ENCODE measurements around the gene HSPA1A.

HSPA1A gene

GRCh38 chr6:31815025-31815838, at the start of gene HSPA1A, which contains the start of gene HSPA1L:
HSPA1A (plus strand) TSS chr6:31815543; CDS start chr6:31815757, 214 bp downstream.
HSPA1L (minus strand) TSS chr6:31815283; CDS start chr6:31811972, 3,311 bp downstream.
- FAIRE-seq (no peak), DNase-seq (ENCODE audit: low spot score) (peak; percentile 73)

DNA sequence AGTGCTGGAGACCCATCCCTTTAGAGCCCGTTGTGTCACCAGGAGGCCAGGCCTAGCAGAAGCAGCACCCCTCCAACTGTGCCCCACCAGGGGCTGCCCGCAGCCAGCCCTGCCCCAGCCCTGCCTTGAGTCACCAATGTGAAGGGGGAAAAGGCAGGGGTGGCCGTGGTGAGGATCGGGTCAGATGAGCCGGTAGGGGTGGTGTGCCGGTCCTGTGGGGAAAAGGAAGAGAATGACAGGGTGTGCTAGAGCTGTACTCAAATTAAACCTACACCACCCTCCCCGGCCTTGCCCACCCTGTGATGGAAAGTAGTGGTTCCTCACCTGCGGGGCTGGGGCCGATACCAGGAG, 49.8 kb upstream of the HSPA1A start:
- FAIRE-seq (no peak), DNase-seq (ENCODE audit: low spot score) (no peak)

DNA sequence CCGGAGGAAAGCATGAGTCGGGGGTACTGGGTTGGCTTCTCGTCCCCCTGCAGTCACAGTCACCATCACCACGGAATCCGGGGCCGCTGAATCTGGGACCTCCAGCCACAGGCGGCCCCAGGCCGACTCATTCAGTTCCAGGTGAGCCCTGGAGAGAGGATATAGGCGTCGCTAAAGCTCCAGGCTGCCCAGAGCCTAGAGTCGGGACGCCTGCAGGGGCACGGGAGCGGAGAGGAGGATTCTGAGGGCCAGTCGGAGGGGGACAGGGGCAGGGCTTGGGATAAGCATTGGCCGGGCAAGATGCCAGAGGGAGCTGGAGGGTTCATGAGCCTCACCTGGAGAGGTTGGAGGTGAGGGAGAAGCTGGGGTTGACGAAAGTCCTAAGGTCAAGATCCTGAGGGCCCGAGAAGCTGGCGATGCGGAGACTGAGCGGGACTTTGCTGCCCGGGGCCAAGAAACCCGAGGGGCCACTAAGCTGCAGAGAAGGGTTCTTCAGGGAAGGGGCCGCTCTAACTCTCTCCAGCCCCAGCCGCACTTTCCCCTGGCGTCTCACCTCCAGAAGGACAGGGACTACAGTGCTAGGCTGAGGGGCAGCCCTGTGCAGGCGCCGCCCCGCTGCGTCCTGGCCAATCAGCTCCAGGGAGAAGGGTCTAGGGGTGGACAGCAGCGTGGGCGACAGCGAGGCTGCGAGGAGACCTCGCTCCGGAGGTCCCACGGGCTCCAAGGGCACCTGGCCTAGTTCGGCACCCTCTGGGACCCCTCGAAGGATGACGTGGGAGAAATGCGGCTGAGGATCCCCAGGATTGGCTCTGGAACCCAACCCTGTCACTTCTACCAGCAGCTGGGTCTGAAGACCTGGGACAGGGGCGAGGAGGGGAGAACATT, 49.2 kb upstream of the HSPA1A start:
- no peak for FAIRE-seq

GRCh38 chr6:31767096-31767645, 48.2 kb upstream of the HSPA1A start:
- DNase-seq (ENCODE audit: low spot score): no peak
- no peak for FAIRE-seq

More for the DNA sequence above, 49.2 kb upstream of the HSPA1A start:
- no peak for DNase-seq (ENCODE audit: low spot score)

GRCh38 chr6:31768363-31769257, 46.7 kb upstream of the HSPA1A start:
- DNase-seq (ENCODE audit: low spot score) (no peak), FAIRE-seq (no peak)

DNA sequence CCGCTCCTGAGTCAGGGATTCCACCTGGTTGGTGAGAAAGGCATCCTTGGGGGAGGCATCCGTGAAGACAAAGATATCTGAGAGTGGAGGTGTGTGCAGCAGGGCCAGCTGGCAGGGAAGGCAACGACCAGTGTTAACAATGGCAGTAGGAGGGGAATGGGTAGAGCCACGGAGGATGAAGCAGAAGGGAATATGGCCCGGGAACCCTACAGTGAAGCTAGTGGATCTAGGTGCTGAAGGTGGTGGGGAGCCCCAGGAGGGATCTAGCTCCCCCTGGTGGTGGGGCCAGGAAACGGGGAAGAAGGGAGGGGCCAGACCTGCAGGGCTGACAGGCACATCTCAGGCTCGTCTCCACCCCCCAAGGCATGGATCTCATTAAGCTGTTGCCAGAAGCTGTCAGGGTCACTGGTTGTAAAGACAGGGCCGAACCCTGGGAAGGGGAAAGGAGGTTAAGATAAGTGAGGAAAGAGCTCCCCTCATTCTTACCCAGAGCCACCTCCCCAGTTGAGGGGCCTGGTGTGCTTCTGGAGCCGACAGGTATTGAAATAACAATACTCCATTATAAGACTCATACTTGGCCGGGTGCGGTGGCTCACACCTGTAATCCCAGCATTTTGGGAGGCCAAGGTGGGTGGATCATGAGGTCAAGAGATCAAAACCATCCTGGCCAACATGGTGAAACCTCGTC, 45.5 kb upstream of the HSPA1A start:
- DNase-seq (ENCODE audit: low spot score): peak; percentile 15
- no peak for FAIRE-seq

- no peak for DNase-seq (ENCODE audit: low spot score)
- FAIRE-seq: no peak
Measured at GRCh38 chr6:31770860-31771259, 44.5 kb upstream of the HSPA1A start.

DNA sequence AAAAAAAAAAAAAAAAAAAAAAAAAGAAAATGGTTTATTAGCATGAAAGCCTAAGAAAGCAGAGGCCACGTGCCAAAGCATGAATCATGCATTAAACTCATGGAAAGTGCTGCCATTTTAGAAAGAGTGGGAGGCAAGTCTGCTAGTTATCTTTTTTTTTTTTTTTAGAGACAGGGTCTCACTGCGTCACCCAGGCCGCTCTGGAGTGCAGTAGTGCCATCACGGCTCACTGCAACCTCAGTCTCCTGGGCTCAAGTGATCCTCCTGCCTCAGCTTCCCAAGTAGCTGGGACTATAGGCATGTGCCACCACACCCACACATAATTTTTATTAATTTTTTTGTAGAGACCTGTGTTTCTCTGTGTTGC, 43.4 kb upstream of the HSPA1A start:
- no peak for DNase-seq (ENCODE audit: low spot score)
- FAIRE-seq: no peak

DNA sequence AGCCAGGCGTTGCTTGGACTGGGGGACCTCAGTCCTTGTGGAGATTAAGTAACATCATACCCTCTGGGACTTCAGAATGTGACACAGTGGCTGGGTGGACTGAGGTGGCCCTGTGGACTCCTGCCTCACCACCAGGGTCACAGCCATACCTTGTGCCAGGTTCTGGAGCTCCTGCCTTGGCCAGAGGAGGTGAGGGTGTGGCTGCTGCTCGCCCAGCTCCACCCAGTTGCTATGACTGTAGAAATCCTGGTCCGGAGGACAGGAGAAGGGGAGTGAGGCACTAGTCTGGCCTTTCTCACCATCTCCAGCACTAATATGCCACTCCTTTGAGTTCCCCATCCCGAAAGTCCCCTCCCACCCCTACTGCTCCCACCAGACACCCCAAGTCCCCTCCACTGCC, 40.2 kb upstream of the HSPA1A start:
- FAIRE-seq (no peak), DNase-seq (ENCODE audit: low spot score) (no peak)

DNA sequence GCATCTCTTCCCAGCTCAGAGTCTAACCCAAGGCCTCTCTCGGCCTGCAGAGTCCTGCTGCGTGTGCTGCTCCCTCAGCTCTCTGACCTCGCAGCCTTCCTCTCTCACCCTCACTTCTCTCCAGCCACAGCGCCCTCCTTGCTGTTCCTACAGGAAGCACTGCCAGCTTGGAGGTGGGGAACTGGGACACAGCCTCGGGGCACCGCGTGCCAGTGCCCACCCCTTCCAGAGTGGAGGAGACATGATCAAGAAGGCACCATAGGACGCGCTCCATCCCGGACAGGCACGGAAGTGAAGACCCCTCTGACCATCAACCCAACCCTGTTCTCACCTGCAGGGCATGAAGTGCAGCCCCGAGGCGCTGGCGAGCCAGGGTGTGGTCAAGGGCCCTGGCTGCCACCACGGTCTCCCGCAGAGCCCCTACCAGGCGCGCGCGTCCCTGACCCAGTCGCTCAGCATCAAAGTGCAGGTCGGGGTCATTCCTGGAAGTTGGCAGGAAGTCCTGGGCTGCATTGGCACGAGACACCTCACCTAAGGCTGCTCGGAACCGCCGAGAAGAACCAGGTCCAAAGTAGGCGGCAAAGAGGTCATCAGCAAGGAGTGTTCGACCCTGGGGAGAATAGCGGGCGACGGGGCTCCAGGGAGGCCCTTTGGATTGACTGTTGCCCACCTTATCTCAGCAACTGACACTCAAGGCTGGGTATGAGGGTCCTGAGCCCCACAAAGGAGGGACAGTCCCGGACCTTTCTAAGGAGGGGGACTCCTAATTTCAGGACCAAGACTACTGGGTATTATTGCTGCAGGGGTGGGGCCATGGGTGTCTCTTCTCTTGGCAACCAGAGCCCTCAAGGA, 39.5 kb upstream of the HSPA1A start:
- DNase-seq (ENCODE audit: low spot score) (no peak), FAIRE-seq (no peak)

DNA sequence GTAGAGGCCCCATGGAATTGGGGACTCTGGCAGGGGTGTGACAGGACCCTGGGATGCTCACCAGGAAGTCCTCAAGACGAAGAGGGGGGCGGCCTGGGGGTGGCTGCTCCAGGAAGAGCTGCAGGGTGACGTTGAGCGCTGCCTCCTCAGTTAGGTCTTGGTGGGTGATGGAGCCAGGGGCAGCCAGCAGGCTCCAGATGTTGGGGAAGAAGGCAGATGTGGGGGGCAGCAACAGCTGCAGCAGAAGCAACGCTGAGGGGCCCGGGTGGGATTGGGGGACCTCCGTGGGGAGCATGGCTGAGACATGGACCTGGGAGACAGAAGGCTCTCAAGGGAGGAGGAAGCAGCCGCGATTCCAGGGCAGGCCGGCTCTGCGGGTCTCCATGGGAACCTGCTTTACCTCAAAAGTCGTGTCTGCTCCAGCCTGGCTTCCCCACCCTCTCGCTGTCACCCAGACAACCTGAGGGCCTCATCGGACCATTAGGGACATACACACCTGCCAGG, 38.8 kb upstream of the HSPA1A start:
- DNase-seq (ENCODE audit: low spot score) (no peak), FAIRE-seq (no peak)

GRCh38 chr6:31776989-31777666, 38.2 kb upstream of the HSPA1A start, which contains the start of gene VWA7:
VWA7 (minus strand) TSS chr6:31777328; CDS start chr6:31776779, 549 bp downstream.
- DNase-seq (ENCODE audit: low spot score): peak; percentile 91
- peak; percentile 73 for FAIRE-seq

DNA sequence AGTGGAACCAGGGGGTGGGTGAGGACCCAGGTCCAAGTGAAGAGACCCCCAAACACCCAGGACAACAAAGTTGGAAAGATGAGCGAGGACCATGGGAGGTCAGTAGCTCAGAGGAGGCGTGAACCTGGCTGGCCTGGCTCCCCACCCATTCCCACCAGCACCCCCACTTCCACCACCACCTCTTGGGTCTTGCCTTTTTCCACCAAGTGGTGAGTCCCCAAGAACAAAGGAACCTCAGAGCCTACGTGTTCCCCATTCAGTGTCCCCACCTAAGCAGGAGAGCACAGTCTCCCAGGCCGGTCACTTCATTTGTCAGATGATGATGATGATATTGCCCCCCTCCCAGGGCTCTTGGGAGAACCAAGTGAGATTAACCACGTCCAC, 37.7 kb upstream of the HSPA1A start:
- FAIRE-seq (no peak), DNase-seq (ENCODE audit: low spot score) (no peak)

- DNase-seq (ENCODE audit: low spot score) (no peak), FAIRE-seq (no peak)
Measured at GRCh38 chr6:31778193-31778592, 37.1 kb upstream of the HSPA1A start.

GRCh38 chr6:31778999-31779885, 36.1 kb upstream of the HSPA1A start:
- no peak for DNase-seq (ENCODE audit: low spot score)
- FAIRE-seq: no peak

GRCh38 chr6:31779908-31780307, 35.4 kb upstream of the HSPA1A start:
- DNase-seq (ENCODE audit: low spot score) (no peak), FAIRE-seq (no peak)

- FAIRE-seq (no peak), DNase-seq (ENCODE audit: low spot score) (no peak)
Measured at GRCh38 chr6:31780507-31781243, 34.7 kb upstream of the HSPA1A start.

All from RCC 7860 (cell line).